Stimulated activated CD4-positive, alpha-beta T cell treated with anti-CD3 and anti-CD28 coated beads, TNF-alpha, amount 100 ng/mL, for 4 hours (primary cell): ENCODE results near the gene MON1A.

Experiments used
- DNase-seq, 3 experiments: peaks; one replicate each; pipeline ENCODE4 v3.0.0-alpha.2; 2020; ENCODE audit warnings: low read depth in 3 of 3

MON1A gene

GRCh38 chr3:49889296-49889695 is 40.3 kb downstream of the MON1A start:
- no peak for DNase-seq

- no peak for DNase-seq
Observed at GRCh38 chr3:49886922-49887265, 42.7 kb downstream of the MON1A start.

- no peak for DNase-seq
Observed at GRCh38 chr3:49883998-49884397, 45.6 kb downstream of the MON1A start.

GRCh38 chr3:49882166-49882565 is 47.4 kb downstream of the MON1A start:
- no peak for DNase-seq

- DNase-seq, result no peak
Observed at GRCh38 chr3:49880581-49881315, 48.9 kb downstream of the MON1A start.

- no peak for DNase-seq
Observed at GRCh38 chr3:49879721-49880120, 49.9 kb downstream of the MON1A start.

- no peak for DNase-seq
Observed at GRCh38 chr3:49878686-49879085, 50.9 kb downstream of the MON1A start.

- no peak for DNase-seq
Observed at GRCh38 chr3:49877716-49878115, 51.9 kb downstream of the MON1A start.

GRCh38 chr3:49876567-49876966 is 53.0 kb downstream of the MON1A start:
- DNase-seq, result no peak

- no peak for DNase-seq
Observed at GRCh38 chr3:49873623-49874022, 56.0 kb downstream of the MON1A start.

- DNase-seq, result no peak
Observed at GRCh38 chr3:49872801-49873281, 56.8 kb downstream of the MON1A start.

- DNase-seq, result no peak
Observed at GRCh38 chr3:49871531-49872153, 58.0 kb downstream of the MON1A start.

GRCh38 chr3:49869525-49870126 is 60.0 kb downstream of the MON1A start, which contains the start of gene CAMKV:
Gene CAMKV, minus strand, starts transcription at chr3:49869906. Its CDS starts 7,518 bp downstream, at chr3:49862388.
- DNase-seq, result no peak

GRCh38 chr3:49868862-49869466 is 60.6 kb downstream of the MON1A start:
- no peak for DNase-seq

GRCh38 chr3:49867871-49868321 is 61.7 kb downstream of the MON1A start:
- DNase-seq, result no peak

GRCh38 chr3:49867400-49867799 is 62.2 kb downstream of the MON1A start:
- DNase-seq, result no peak

GRCh38 chr3:49865198-49865784 is 64.3 kb downstream of the MON1A start:
- no peak for DNase-seq

- DNase-seq, result no peak
Observed at GRCh38 chr3:49864505-49864904, 65.1 kb downstream of the MON1A start.

- DNase-seq, result no peak
Observed at GRCh38 chr3:49859576-49860305, 69.9 kb downstream of the MON1A start.
